Hepatocyte (in vitro differentiated cells): ENCODE measurements around the gene PPP2R1A. TPM values are rescaled to one million over a fixed set of nuclear protein-coding genes. Genes with fewer than 3 reads are reported as not detected.

Source experiments
- DNase-seq: peaks from one replicate; pipeline ENCODE4 v3.0.0-alpha.2; 2016; ENCODE audit warnings: low spot score
- H2AFZ ChIP-seq: fragments of 200-600 bp; sonication (generic); 2 replicates; pipeline ENCODE4 v1.6.0; 2016; ENCODE audit warnings: antibody characterized with exemption, mild to moderate bottlenecking
- H3K27ac ChIP-seq: fragments of 200-600 bp; sonication (generic); 2 replicates; pipeline ENCODE4 v1.5.1; 2016; ENCODE audit warnings: mild to moderate bottlenecking
- H3K27me3 ChIP-seq: fragments of 200-600 bp; sonication (generic); 2 replicates; pipeline ENCODE4 v1.6.1; 2016
- H3K36me3 ChIP-seq: fragments of 200-600 bp; sonication (generic); replicated peaks from 2 replicates; pipeline ENCODE4 v1.5.1; 2016; ENCODE audit warnings: low read depth; ENCODE audit not compliant: insufficient read depth
- H3K4me1 ChIP-seq: fragments of 200-600 bp; sonication (generic); 2 replicates; pipeline ENCODE4 v1.5.1; 2016; ENCODE audit warnings: mild to moderate bottlenecking, moderate library complexity; ENCODE audit not compliant: insufficient read depth
- H3K4me2 ChIP-seq: fragments of 200-600 bp; sonication (generic); 2 replicates; pipeline ENCODE4 v1.6.0; 2016
- H3K4me3 ChIP-seq: fragments of 200-600 bp; sonication (generic); 2 replicates; pipeline ENCODE4 v1.5.1; 2016; ENCODE audit warnings: mild to moderate bottlenecking
- H3K79me2 ChIP-seq: fragments of 200-600 bp; sonication (generic); 2 replicates; pipeline ENCODE4 v1.6.0; 2017; ENCODE audit warnings: mild to moderate bottlenecking
- H3K9me2 ChIP-seq: fragments of 200-600 bp; sonication (generic); replicated peaks from 2 replicates; pipeline ENCODE4 v1.6.0; 2017; ENCODE audit warnings: mild to moderate bottlenecking; ENCODE audit not compliant: insufficient read depth
- H3K9me3 ChIP-seq: fragments of 200-600 bp; sonication (generic); 2 replicates; pipeline ENCODE4 v1.5.1; 2016; ENCODE audit warnings: low read depth, mild to moderate bottlenecking
- H4K20me1 ChIP-seq: fragments of 200-600 bp; sonication (generic); 2 replicates; pipeline ENCODE4 v1.6.0; 2016; ENCODE audit warnings: mild to moderate bottlenecking; ENCODE audit not compliant: insufficient read depth, poor library complexity, severe bottlenecking
- CTCF ChIP-seq: fragments of 200-600 bp; sonication (generic); IDR thresholded peaks from 2 replicates; pipeline ENCODE4 v1.5.1; 2016; ENCODE audit warnings: antibody characterized with exemption, mild to moderate bottlenecking; ENCODE audit not compliant: poor library complexity
- EZH2 ChIP-seq: fragments of 200-600 bp; sonication (generic); IDR thresholded peaks from 2 replicates; pipeline ENCODE4 v1.6.1; 2016; ENCODE audit warnings: antibody characterized with exemption, mild to moderate bottlenecking, borderline replicate concordance
- EZH2phosphoT487 ChIP-seq: fragments of 200-600 bp; sonication (generic); IDR thresholded peaks from one replicate; pipeline ENCODE4 v1.6.1; 2018; ENCODE audit warnings: antibody characterized with exemption, mild to moderate bottlenecking, low read depth, moderate library complexity; ENCODE audit not compliant: unreplicated experiment, severe bottlenecking
- WGBS: methylation state at CpG from one replicate; pipeline ENCODE4 v1.1.6; 2016; ENCODE audit warnings: low lambda C conversion rate; ENCODE audit errors: missing lambda C conversion rate; 5-methylcytosine and 5-hydroxymethylcytosine counted together
- polyA plus RNA-seq: library from polyadenylated mRNA; unstranded; fragments of >200 nt; fragmentation: Nextera tagmentation; extraction: Ambion mirVana; gene quantifications from 2 replicates; pipeline ENCODE4 v1.2.1, GENCODE V29; 2016
- total RNA-seq: library from RNA; depleted of rRNA; stranded (reverse); fragments of >200 nt; gene quantifications from 2 replicates; pipeline ENCODE4 v1.2.3, GENCODE V29; 2014

Gene PPP2R1A
- total and polyA plus RNA-seq, 2 experiments from 2014 or later: 181 to 283 TPM

GRCh38 chr19:52273301-52273700, 83.4 kb downstream of the PPP2R1A start:
- no peak overlapping the region for H3K4me3 ChIP-seq

GRCh38 chr19:52274191-52274590, 84.3 kb downstream of the PPP2R1A start:
- peaks cover 6% of the 10 kb centered on the region for H4K20me1 ChIP-seq

More at GRCh38 chr19:52273301-52273700, 83.4 kb downstream of the PPP2R1A start:
- H3K4me2 ChIP-seq: no peak overlapping the region
- H3K79me2 ChIP-seq: peaks cover 81% of the 10 kb centered on the region
- no peaks in the 10 kb centered on the region for H3K9me2 ChIP-seq
- H3K4me1 ChIP-seq: peaks cover 9% of the 10 kb centered on the region
- DNase-seq: no peak
- peaks cover 6% of the 10 kb centered on the region for H4K20me1 ChIP-seq
- no peaks in the 10 kb centered on the region for H3K9me3 ChIP-seq
- H3K27me3 ChIP-seq: no peaks in the 10 kb centered on the region
- WGBS: 97% methylated on average over 2 of the region's 2 CpGs
- H3K27ac ChIP-seq: no peak overlapping the region
- TF ChIP-seq EZH2phosphoT487 (no peak), EZH2 (no peak), CTCF (no peak)
- no peaks in the 10 kb centered on the region for H3K36me3 ChIP-seq
- H2AFZ ChIP-seq: no peak overlapping the region

GRCh38 chr19:52275988-52276387, 86.1 kb downstream of the PPP2R1A start:
- Histone ChIP-seq H3K27ac (no peak overlapping the region), H3K4me2 (no peak overlapping the region), H3K4me3 (no peak overlapping the region), H3K79me2 (peaks cover 100% of the 10 kb centered on the region), H3K36me3 (no peaks in the 10 kb centered on the region), H2AFZ (no peak overlapping the region), H3K4me1 (peaks cover 6% of the 10 kb centered on the region), H3K9me3 (peaks cover 6% of the 10 kb centered on the region), H4K20me1 (peaks cover 6% of the 10 kb centered on the region), H3K9me2 (no peaks in the 10 kb centered on the region), H3K27me3 (no peaks in the 10 kb centered on the region)
- no peak for DNase-seq
- WGBS: 84% methylated on average over 5 of the region's 5 CpGs
- TF ChIP-seq EZH2: no peak
- no peak for TF ChIP-seq CTCF
- TF ChIP-seq EZH2phosphoT487: no peak

More at GRCh38 chr19:52274191-52274590, 84.3 kb downstream of the PPP2R1A start:
- no peak overlapping the region for H3K4me3 ChIP-seq
- H3K36me3 ChIP-seq: no peaks in the 10 kb centered on the region
- no peak overlapping the region for H2AFZ ChIP-seq
- H3K27ac ChIP-seq: no peak overlapping the region
- peaks cover 9% of the 10 kb centered on the region for H3K4me1 ChIP-seq
- H3K79me2 ChIP-seq: peaks cover 90% of the 10 kb centered on the region
- no peak for TF ChIP-seq EZH2phosphoT487
- TF ChIP-seq CTCF: no peak
- TF ChIP-seq EZH2: no peak
- no peaks in the 10 kb centered on the region for H3K27me3 ChIP-seq
- WGBS: 100% methylated on average over 5 of the region's 5 CpGs
- H3K9me2 ChIP-seq: no peaks in the 10 kb centered on the region
- H3K9me3 ChIP-seq: peaks cover 4% of the 10 kb centered on the region
- no peak overlapping the region for H3K4me2 ChIP-seq
- DNase-seq: no peak

- Histone ChIP-seq H3K27me3 (no peaks in the 10 kb centered on the region), H3K79me2 (peaks cover 99% of the 10 kb centered on the region), H3K4me3 (no peak overlapping the region), H3K4me2 (no peak overlapping the region), H3K9me2 (no peaks in the 10 kb centered on the region), H2AFZ (no peak overlapping the region), H3K36me3 (no peaks in the 10 kb centered on the region), H3K27ac (no peak overlapping the region), H3K4me1 (no peaks in the 10 kb centered on the region), H3K9me3 (peaks cover 6% of the 10 kb centered on the region), H4K20me1 (peaks cover 6% of the 10 kb centered on the region)
- 78% methylated on average over 6 of the region's 6 CpGs for WGBS
- TF ChIP-seq EZH2 (no peak), CTCF (no peak), EZH2phosphoT487 (no peak)
- no peak for DNase-seq
Observed at GRCh38 chr19:52277471-52277870, 87.6 kb downstream of the PPP2R1A start.
